Stimulated activated CD4-positive, alpha-beta T cell treated with anti-CD3 and anti-CD28 coated beads, Interleukin-2, amount 100 ng/mL, for 4 hours (primary cell): ENCODE data around the gene KAT8.

Experiments used
- DNase-seq: peaks from one replicate; pipeline ENCODE4 v3.0.0-alpha.2; 2020; ENCODE audit warnings: low read depth

The KAT8 gene

GRCh38 chr16:31117384-31118222 is at the start of gene KAT8:
Gene KAT8, plus strand, starts transcription at chr16:31117664. Its CDS starts 18 bp downstream, at chr16:31117682.
- peak; percentile 96 for DNase-seq

- DNase-seq, result no peak
Measured at GRCh38 chr16:31071861-31072260, 45.6 kb upstream of the KAT8 start.

GRCh38 chr16:31072540-31073141 is 44.8 kb upstream of the KAT8 start:
- no peak for DNase-seq

- peak; percentile 74 for DNase-seq
Measured at GRCh38 chr16:31073142-31073969, 44.1 kb upstream of the KAT8 start.

- peak; percentile 98 for DNase-seq
Measured at GRCh38 chr16:31073970-31074813, 43.3 kb upstream of the KAT8 start, which contains the start of the genes ZNF646 and ZNF668. Gene ZNF646, plus strand, starts transcription at chr16:31074422. Its CDS starts 1,903 bp downstream, at chr16:31076325. Gene ZNF668, minus strand, starts transcription at chr16:31074240. Its CDS starts 9,781 bp downstream, at chr16:31064459.

- no peak for DNase-seq
Measured at GRCh38 chr16:31074814-31075183, 42.7 kb upstream of the KAT8 start.

- no peak for DNase-seq
Measured at GRCh38 chr16:31076319-31076718, 41.1 kb upstream of the KAT8 start.

GRCh38 chr16:31077024-31077423 is 40.4 kb upstream of the KAT8 start:
- DNase-seq, result no peak

GRCh38 chr16:31077592-31078396 is 39.7 kb upstream of the KAT8 start:
- no peak for DNase-seq

GRCh38 chr16:31078597-31079341 is 38.7 kb upstream of the KAT8 start:
- DNase-seq, result no peak

GRCh38 chr16:31079342-31079944 is 38.0 kb upstream of the KAT8 start:
- no peak for DNase-seq

- DNase-seq, result no peak
Measured at GRCh38 chr16:31080035-31080629, 37.3 kb upstream of the KAT8 start.

- DNase-seq, result no peak
Measured at GRCh38 chr16:31080756-31081419, 36.6 kb upstream of the KAT8 start.

- DNase-seq, result no peak
Measured at GRCh38 chr16:31081428-31082351, 35.8 kb upstream of the KAT8 start.

GRCh38 chr16:31082368-31083045 is 35.0 kb upstream of the KAT8 start:
- DNase-seq, result no peak

GRCh38 chr16:31083081-31083480 is 34.4 kb upstream of the KAT8 start:
- DNase-seq, result no peak

- DNase-seq, result no peak
Measured at GRCh38 chr16:31083556-31083955, 33.9 kb upstream of the KAT8 start.
